Karpas-422 (cell line): ENCODE results near the gene PODXL2. TPM values are rescaled to one million over a fixed set of nuclear protein-coding genes. Genes with fewer than 3 reads are reported as not detected.
A peak's percentile ranks its signal among the peaks of the same experiment; 100 is the strongest.

ENCODE experiments used
- DNase-seq: peaks from one replicate; pipeline ENCODE4 v3.0.0-alpha.2; 2015
- H2AFZ ChIP-seq: fragments of 200-600 bp; sonication (generic); 2 replicates; pipeline ENCODE4 v1.6.1; 2014; ENCODE audit warnings: antibody characterized with exemption, low read length, mixed read lengths
- H3K27ac ChIP-seq: fragments of 200-600 bp; sonication (generic); 2 replicates; pipeline ENCODE4 v1.5.1; 2014; ENCODE audit warnings: mild to moderate bottlenecking, low read length, moderate library complexity
- H3K27me3 ChIP-seq: fragments of 200-600 bp; sonication (generic); 2 replicates; pipeline ENCODE4 v1.6.1; 2014; ENCODE audit warnings: low read length, mixed read lengths
- H3K36me3 ChIP-seq: fragments of 200-600 bp; sonication (generic); 2 replicates; pipeline ENCODE4 v1.6.1; 2014; ENCODE audit warnings: low read length, mixed read lengths; ENCODE audit not compliant: insufficient read depth
- H3K4me1 ChIP-seq: fragments of 200-600 bp; sonication (generic); 2 replicates; pipeline ENCODE4 v1.6.1; 2014; ENCODE audit warnings: mild to moderate bottlenecking, low read length, mixed read lengths
- H3K4me2 ChIP-seq: fragments of 200-600 bp; sonication (generic); 2 replicates; pipeline ENCODE4 v1.6.1; 2014; ENCODE audit warnings: low read length, low read depth, mild to moderate bottlenecking; ENCODE audit not compliant: poor library complexity, severe bottlenecking
- H3K4me3 ChIP-seq: fragments of 200-600 bp; sonication (generic); 2 replicates; pipeline ENCODE4 v1.5.1; 2014; ENCODE audit warnings: mild to moderate bottlenecking, antibody characterized with exemption, low read length, mixed read lengths
- H3K79me2 ChIP-seq: fragments of 200-600 bp; sonication (generic); 2 replicates; pipeline ENCODE4 v1.6.1; 2014; ENCODE audit warnings: mild to moderate bottlenecking, low read length, mixed read lengths
- H3K9ac ChIP-seq: fragments of 200-600 bp; sonication (generic); 2 replicates; pipeline ENCODE4 v1.6.0; 2014; ENCODE audit warnings: low read length
- H3K9me2 ChIP-seq: fragments of 200-600 bp; sonication (generic), shearing (Covaris generic); replicated peaks from 2 replicates; pipeline ENCODE4 v1.6.0; 2014; ENCODE audit warnings: mild to moderate bottlenecking, low read length, moderate library complexity; ENCODE audit not compliant: insufficient read depth
- H3K9me3 ChIP-seq: fragments of 300-700, 200-600 bp; sonication (generic); 2 replicates; pipeline ENCODE4 v1.6.1; 2014; ENCODE audit warnings: low read length, mixed read lengths
- H4K20me1 ChIP-seq: fragments of 200-600 bp; sonication (generic); 2 replicates; pipeline ENCODE4 v1.6.1; 2014; ENCODE audit warnings: mild to moderate bottlenecking, antibody characterized with exemption, low read length, low read depth; ENCODE audit not compliant: insufficient read depth
- total RNA-seq: library from RNA; depleted of rRNA; stranded (reverse); fragments of >200 nt; shearing (Covaris generic); gene quantifications from 2 replicates; pipeline ENCODE4 v1.2.3, GENCODE V29; 2014; ENCODE audit warnings: low replicate concordance

The PODXL2 gene
- total RNA-seq, 1 experiment from 2014 or later: 30.9 TPM

DNA sequence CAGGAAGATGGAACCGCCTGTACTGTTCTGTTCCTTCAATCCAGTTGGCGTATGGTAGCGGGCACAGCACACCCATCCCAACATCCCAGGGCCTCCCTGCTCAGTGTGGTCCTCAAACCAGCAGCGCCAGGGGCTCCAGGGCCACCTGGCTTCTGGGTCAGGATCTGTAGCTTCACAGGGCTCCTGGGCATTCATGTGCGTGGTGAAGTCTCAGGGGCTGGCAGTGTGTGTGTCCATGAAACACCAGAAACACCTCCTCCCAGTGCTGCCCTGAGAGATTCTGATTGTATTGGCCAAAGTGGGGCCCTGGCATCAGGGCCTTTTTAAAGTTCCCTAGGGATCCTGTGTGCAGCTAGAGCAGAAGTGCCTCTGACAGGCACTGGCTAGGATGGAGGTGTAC, 85.9 kb downstream of the PODXL2 start:
- Histone ChIP-seq H2AFZ (no peak overlapping the region), H4K20me1 (no peaks in the 10 kb centered on the region), H3K36me3 (peaks cover 52% of the 10 kb centered on the region), H3K4me3 (no peak overlapping the region), H3K9ac (peak overlapping the region; percentile 35), H3K9me2 (no peaks in the 10 kb centered on the region), H3K27me3 (no peaks in the 10 kb centered on the region), H3K4me2 (no peak overlapping the region), H3K9me3 (no peaks in the 10 kb centered on the region), H3K27ac (peak overlapping the region; percentile 82), H3K4me1 (peaks cover 55% of the 10 kb centered on the region), H3K79me2 (peaks cover 61% of the 10 kb centered on the region)
- no peak for DNase-seq

DNA sequence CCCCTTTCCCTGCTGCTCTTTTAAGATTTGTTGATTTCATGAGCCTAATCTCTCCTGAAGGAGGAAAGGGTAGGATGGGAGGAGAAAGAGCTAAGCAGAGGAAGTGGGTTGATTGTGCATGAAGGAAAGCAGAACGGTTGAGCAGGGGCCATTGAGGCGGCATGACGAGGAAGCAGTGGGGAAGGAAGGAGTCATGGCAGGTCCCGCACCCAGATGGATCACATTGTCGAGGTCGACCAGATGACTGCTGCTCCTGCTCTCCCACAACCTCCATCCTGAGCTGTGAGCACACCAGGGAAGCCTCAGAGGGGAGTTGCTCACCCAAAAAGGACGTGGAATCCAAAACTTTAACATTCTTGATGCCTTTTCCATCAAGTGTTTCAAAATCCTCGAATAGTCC, 86.5 kb downstream of the PODXL2 start:
- no peaks in the 10 kb centered on the region for H3K27me3 ChIP-seq
- peaks cover 62% of the 10 kb centered on the region for H3K4me1 ChIP-seq
- no peak overlapping the region for H2AFZ ChIP-seq
- H4K20me1 ChIP-seq: no peaks in the 10 kb centered on the region
- peak overlapping the region; percentile 30 for H3K4me2 ChIP-seq
- no peaks in the 10 kb centered on the region for H3K9me2 ChIP-seq
- no peak overlapping the region for H3K4me3 ChIP-seq
- peaks cover 49% of the 10 kb centered on the region for H3K36me3 ChIP-seq
- peaks cover 63% of the 10 kb centered on the region for H3K79me2 ChIP-seq
- no peaks in the 10 kb centered on the region for H3K9me3 ChIP-seq
- H3K27ac ChIP-seq: peak overlapping the region; percentile 82
- no peak for DNase-seq
- peak overlapping the region; percentile 35 for H3K9ac ChIP-seq

DNA sequence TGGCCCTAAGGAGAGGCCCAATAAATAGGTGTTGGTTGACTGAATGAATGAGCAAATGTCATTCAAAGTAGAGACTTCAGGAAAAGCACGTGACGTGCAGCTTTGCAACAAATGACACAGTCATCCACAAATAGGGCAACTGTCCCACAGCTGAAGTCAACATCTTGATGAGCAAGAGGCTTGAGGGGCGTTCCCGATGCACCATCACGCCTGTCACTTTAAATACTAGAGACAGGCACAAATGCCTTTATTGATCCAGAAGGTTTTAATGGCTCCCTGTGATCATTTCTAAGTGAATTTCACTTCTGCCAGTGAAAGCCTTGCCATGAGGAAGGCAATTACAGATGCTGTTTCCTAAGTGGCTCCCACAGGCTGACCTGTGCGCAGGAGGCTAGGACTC, 87.4 kb downstream of the PODXL2 start:
- Histone ChIP-seq H3K27me3 (no peaks in the 10 kb centered on the region), H3K9me3 (no peaks in the 10 kb centered on the region), H3K4me1 (peaks cover 62% of the 10 kb centered on the region), H3K4me3 (no peak overlapping the region), H3K27ac (peak overlapping the region; percentile 82), H3K4me2 (peak overlapping the region; percentile 30), H2AFZ (no peak overlapping the region), H3K36me3 (peaks cover 44% of the 10 kb centered on the region), H4K20me1 (no peaks in the 10 kb centered on the region), H3K79me2 (peaks cover 65% of the 10 kb centered on the region), H3K9ac (no peak overlapping the region), H3K9me2 (no peaks in the 10 kb centered on the region)
- no peak for DNase-seq

DNA sequence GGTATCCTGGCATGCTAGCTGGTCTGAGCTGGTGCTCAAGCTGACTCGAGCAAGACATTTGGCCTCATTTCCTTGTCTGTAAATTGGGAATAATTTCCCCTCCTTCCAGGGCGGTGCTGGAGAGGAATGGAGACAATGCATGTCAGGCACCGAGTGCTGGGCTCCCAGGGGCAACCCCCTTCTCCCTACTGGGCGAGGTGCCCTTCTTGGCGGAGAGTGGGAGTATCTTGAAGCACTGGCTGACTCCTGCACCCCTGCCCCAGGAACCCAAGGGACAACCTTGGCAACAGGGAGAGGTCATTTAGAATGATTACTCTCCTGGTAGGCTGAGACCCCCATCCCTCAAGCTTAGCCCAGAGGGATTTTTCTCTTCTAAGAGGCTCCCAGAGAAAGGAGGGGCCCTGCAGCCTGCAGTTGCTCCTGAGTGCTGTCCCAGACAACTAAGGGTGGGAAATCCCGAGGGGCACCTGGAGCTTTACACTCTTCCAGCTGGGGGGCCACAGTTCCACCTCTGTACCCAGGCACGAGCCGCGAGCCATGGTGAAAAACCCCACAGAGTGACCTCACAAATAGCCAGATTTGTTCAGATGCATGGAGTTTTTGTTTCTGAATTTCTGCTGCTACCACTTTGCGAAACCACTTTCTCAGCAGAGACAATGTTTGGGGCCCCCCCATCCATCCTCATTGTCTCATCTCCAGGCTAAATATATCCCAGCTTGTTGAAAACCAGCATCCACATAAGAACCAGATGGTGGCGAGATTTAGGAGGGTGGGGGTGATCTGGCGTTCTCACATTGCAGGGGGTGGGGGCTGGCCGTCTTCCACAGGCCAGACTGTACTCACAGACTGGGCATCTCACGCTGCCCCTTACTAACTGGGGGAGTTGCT, 88.6 kb downstream of the PODXL2 start:
- Histone ChIP-seq H3K27ac (peak overlapping the region; percentile 56), H3K4me1 (peaks cover 62% of the 10 kb centered on the region), H2AFZ (no peak overlapping the region), H3K4me3 (no peak overlapping the region), H3K4me2 (no peak overlapping the region), H3K9ac (no peak overlapping the region), H3K79me2 (peaks cover 73% of the 10 kb centered on the region), H3K9me3 (no peaks in the 10 kb centered on the region), H3K9me2 (no peaks in the 10 kb centered on the region), H3K27me3 (no peaks in the 10 kb centered on the region), H3K36me3 (peaks cover 51% of the 10 kb centered on the region), H4K20me1 (no peaks in the 10 kb centered on the region)
- DNase-seq: no peak

DNA sequence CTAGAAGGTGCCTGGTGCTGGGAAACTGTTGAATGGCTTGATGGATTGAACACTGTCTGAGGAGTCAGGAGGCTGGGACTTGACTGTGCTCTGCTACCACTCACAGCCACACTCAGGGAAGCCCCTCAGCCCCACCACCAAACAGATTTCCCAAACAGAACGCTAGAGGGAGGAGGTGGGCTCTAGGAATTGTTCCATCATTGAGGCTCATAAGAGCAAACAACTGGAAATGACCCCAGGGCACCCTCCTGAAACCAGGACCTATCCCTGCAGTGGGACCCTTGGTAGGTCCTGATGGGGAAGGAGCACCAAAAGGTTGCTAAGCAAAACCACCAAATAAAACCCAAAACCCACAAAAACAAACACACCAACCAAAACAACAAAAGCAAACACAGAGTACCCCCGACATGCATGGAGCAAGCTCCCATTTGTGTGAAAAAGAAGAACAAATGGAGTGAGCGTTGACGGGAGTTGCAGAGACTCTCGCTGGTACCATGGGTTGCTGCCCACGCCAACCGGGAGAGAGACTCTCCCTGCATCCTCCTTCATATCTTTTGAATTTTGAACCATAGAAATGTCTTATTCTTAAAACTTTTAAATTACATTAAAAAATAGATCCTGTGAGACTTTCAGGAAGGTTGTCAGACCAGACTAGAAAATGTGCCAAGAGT, 89.4 kb downstream of the PODXL2 start:
- Histone ChIP-seq H3K9me2 (no peaks in the 10 kb centered on the region), H3K36me3 (peaks cover 51% of the 10 kb centered on the region), H4K20me1 (no peaks in the 10 kb centered on the region), H3K79me2 (peaks cover 79% of the 10 kb centered on the region), H3K4me2 (no peak overlapping the region), H3K9me3 (no peaks in the 10 kb centered on the region), H3K4me1 (peaks cover 62% of the 10 kb centered on the region), H3K27me3 (no peaks in the 10 kb centered on the region), H2AFZ (no peak overlapping the region), H3K9ac (no peak overlapping the region), H3K27ac (peak overlapping the region; percentile 56), H3K4me3 (no peak overlapping the region)
- no peak for DNase-seq

DNA sequence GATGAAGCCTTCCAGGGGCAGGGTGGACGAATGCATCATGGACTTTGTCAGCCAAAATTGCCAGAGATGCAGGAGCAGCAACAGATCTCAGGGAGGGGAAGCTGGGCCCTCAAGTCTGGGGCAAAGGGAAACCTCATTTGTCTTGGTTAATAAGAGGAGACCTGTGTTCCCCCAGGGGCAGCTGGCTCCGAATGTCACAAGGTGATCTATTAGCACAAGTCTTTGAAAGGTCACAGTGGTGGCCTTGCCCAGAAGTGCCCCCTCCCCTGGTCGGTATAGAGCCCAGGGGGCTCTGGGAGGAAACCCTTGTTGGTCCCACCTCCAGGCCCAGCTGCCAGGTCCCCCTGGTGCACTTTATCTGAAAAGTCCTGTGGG, 89.9 kb downstream of the PODXL2 start:
- no peaks in the 10 kb centered on the region for H4K20me1 ChIP-seq
- H3K4me1 ChIP-seq: peaks cover 62% of the 10 kb centered on the region
- no peak overlapping the region for H3K4me3 ChIP-seq
- DNase-seq: no peak
- H3K27ac ChIP-seq: peak overlapping the region; percentile 56
- no peak overlapping the region for H3K9ac ChIP-seq
- H3K9me2 ChIP-seq: no peaks in the 10 kb centered on the region
- peaks cover 81% of the 10 kb centered on the region for H3K79me2 ChIP-seq
- no peak overlapping the region for H2AFZ ChIP-seq
- no peaks in the 10 kb centered on the region for H3K27me3 ChIP-seq
- H3K4me2 ChIP-seq: no peak overlapping the region
- peaks cover 51% of the 10 kb centered on the region for H3K36me3 ChIP-seq
- H3K9me3 ChIP-seq: no peaks in the 10 kb centered on the region

DNA sequence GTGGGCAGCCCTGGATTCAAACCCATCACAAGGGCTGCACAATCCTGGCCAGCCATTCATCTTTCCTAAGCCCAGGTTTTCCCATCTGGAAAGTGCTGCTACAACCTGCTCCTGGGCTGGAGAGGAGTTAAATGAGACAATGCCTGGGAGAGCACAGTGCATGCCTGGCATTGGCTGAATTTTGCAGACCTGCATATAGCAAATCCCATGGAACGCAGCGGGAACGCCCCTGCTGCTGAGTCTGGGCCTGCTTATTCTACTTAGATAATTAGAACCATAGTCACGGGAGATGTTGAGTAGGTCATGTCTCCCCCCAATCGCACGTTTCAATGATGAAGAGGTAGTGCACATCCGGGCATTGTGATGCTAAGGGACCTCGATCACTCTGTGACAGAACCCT, 90.4 kb downstream of the PODXL2 start:
- H3K4me2 ChIP-seq: no peak overlapping the region
- no peaks in the 10 kb centered on the region for H3K9me3 ChIP-seq
- H3K9ac ChIP-seq: no peak overlapping the region
- no peak overlapping the region for H2AFZ ChIP-seq
- H3K79me2 ChIP-seq: peaks cover 83% of the 10 kb centered on the region
- peaks cover 52% of the 10 kb centered on the region for H3K36me3 ChIP-seq
- H3K4me1 ChIP-seq: peaks cover 61% of the 10 kb centered on the region
- H4K20me1 ChIP-seq: no peaks in the 10 kb centered on the region
- no peak overlapping the region for H3K4me3 ChIP-seq
- no peak for DNase-seq
- no peaks in the 10 kb centered on the region for H3K27me3 ChIP-seq
- peak overlapping the region; percentile 56 for H3K27ac ChIP-seq
- H3K9me2 ChIP-seq: no peaks in the 10 kb centered on the region

DNA sequence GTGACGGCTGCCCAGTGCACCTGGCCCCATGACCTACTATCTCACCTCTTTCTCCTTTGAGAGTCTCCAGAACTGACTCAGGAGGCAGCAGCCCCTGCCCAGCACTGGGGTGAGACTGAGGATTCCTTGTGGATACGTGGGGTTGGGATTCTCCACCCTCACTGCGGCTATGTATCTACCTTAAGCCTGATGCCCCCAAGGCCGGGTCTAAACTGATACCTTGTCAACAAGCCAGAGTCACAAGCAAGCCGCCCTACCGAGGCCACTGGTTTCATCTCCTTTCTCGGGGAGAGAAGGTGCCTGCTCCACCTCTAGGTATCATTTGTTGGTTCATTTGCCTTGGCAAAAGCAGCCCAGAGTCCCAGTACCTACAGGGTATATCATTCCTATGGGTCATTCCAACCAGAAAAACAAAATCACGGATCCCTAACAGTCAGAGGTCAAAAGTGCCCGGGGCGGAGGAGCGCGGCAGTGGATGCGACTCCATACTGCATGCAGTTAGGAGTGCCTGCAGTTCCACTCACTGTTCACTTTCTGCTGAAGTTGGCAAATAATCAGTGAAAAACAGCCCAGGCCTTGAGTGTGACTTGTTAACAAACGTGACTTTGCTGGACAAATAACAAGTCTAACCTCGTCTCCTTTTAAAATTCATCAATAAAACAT, 91.3 kb downstream of the PODXL2 start:
- no peak overlapping the region for H2AFZ ChIP-seq
- H3K4me2 ChIP-seq: no peak overlapping the region
- no peak for DNase-seq
- peaks cover 54% of the 10 kb centered on the region for H3K36me3 ChIP-seq
- H3K9ac ChIP-seq: no peak overlapping the region
- H3K9me2 ChIP-seq: no peaks in the 10 kb centered on the region
- H3K27ac ChIP-seq: peak overlapping the region; percentile 28; the same call in 1 of the 2 replicates
- H3K4me3 ChIP-seq: no peak overlapping the region
- H3K4me1 ChIP-seq: peaks cover 58% of the 10 kb centered on the region
- no peaks in the 10 kb centered on the region for H4K20me1 ChIP-seq
- H3K79me2 ChIP-seq: peaks cover 87% of the 10 kb centered on the region
- no peaks in the 10 kb centered on the region for H3K9me3 ChIP-seq
- no peaks in the 10 kb centered on the region for H3K27me3 ChIP-seq
